OCI-LY7 (cell line): ENCODE measurements around the gene DAB2IP.

Experiments used
- EZH2phosphoT487 ChIP-seq: fragments of 200-600 bp; sonication (generic); IDR thresholded peaks from 2 replicates; pipeline ENCODE4 v1.6.1; 2018; ENCODE audit warnings: low read depth, borderline replicate concordance, mild to moderate bottlenecking, mixed run types, antibody characterized with exemption, low read length, moderate library complexity, mixed read lengths
- TF ChIP-seq, protein P1 (sequence below): fragments of 200-600 bp; sonication (generic); conservative IDR thresholded peaks from 2 replicates; pipeline ENCODE4 v1.5.1; 2014; ENCODE audit warnings: mild to moderate bottlenecking, antibody characterized with exemption, low read length, moderate library complexity, mixed read lengths

DNA sequence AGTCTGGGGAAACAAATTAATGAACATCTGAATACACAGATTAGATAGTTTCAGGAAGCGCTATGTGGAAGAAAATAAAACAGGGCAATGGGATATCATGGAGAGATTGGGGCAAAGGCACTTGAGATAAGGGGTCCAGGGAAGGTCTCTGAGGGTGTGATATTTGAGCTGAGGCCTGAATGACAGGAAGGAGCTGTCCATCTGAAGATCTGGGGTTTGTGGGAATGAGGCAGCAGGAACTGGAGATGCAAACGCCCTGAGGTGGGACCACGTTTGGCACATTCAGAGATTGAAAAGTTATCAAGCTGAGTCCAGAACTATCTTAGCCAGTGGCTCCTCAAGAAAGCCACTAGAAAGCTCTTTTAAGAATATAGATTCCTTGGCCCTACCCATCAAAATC lies 8.7 kb upstream of the DAB2IP start:
- TF ChIP-seq, protein P1, sequence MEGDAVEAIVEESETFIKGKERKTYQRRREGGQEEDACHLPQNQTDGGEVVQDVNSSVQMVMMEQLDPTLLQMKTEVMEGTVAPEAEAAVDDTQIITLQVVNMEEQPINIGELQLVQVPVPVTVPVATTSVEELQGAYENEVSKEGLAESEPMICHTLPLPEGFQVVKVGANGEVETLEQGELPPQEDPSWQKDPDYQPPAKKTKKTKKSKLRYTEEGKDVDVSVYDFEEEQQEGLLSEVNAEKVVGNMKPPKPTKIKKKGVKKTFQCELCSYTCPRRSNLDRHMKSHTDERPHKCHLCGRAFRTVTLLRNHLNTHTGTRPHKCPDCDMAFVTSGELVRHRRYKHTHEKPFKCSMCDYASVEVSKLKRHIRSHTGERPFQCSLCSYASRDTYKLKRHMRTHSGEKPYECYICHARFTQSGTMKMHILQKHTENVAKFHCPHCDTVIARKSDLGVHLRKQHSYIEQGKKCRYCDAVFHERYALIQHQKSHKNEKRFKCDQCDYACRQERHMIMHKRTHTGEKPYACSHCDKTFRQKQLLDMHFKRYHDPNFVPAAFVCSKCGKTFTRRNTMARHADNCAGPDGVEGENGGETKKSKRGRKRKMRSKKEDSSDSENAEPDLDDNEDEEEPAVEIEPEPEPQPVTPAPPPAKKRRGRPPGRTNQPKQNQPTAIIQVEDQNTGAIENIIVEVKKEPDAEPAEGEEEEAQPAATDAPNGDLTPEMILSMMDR = no peak
- TF ChIP-seq EZH2phosphoT487 = no peak
